Endothelial cell of umbilical vein (primary cell): ENCODE measurements around the gene CIB4. TPM values are rescaled to one million over a fixed set of nuclear protein-coding genes. Genes with fewer than 3 reads are reported as not detected.

Experiments used
- BruUV-seq: library from RNA; stranded (reverse); fragments of 400-500 nt; replicated peaks from 2 replicates; lab custom pipeline; 2021; lab: Mats Ljungman, UMichigan
- CTCF ChIA-PET: fragments of 300-600, 350-600 bp; sonication (Branson Sonifier 250); formaldehyde crosslinking; loops from one replicate; lab custom pipeline; 2021; ENCODE audit warnings: antibody characterized with exemption, inconsistent platforms; lab: Charles Lee
- POLR2A ChIA-PET: fragments of 300-600, 350-600 bp; sonication (Branson Sonifier 250); formaldehyde crosslinking; loops from one replicate; lab custom pipeline; 2021; ENCODE audit warnings: antibody characterized with exemption, inconsistent platforms; lab: Charles Lee
- DNase-seq: peaks from one replicate; pipeline ENCODE4 v3.0.0-alpha.2; 2011; ENCODE audit warnings: low read depth, low spot score
- FAIRE-seq: peaks from 2 replicates; lab custom pipeline; 2011; peaks lifted over from hg19 to GRCh38; lab: Jason Lieb, UNC
- H2AFZ ChIP-seq: 2 replicates; pipeline ENCODE4 v1.6.0; 2012; ENCODE audit warnings: low read depth, low read length, control low read depth, inconsistent platforms
- H3K27ac ChIP-seq: 2 replicates; pipeline ENCODE4 v1.5.1; 2011; ENCODE audit warnings: low read depth, mild to moderate bottlenecking, control low read depth, low read length, moderate library complexity; ENCODE audit not compliant: insufficient read depth
- H3K27me3 ChIP-seq, 2 experiments: 2 replicates each; pipeline versions ENCODE4 v1.6.0 to v1.6.1; 2011; ENCODE audit warnings: low read length in 2 of 2, mixed read lengths in 1 of 2; ENCODE audit not compliant: control insufficient read depth in 2 of 2, insufficient read depth in 2 of 2
- H3K36me3 ChIP-seq, 2 experiments: 2 replicates in 1 of 2; 3 replicates in 1 of 2; pipeline ENCODE4 v1.5.1; 2011; ENCODE audit warnings: low read length in 2 of 2, mild to moderate bottlenecking in 1 of 2, moderate library complexity in 1 of 2; ENCODE audit not compliant: control insufficient read depth in 2 of 2, insufficient read depth in 2 of 2; ENCODE audit errors: extremely low read depth in 1 of 2
- H3K4me1 ChIP-seq: 3 replicates; pipeline ENCODE4 v1.5.1; 2011; ENCODE audit warnings: mild to moderate bottlenecking, low read length; ENCODE audit not compliant: control insufficient read depth, insufficient read depth; ENCODE audit errors: extremely low read depth
- H3K4me2 ChIP-seq: 2 replicates; pipeline ENCODE4 v1.6.1; 2011; ENCODE audit warnings: low read length, control low read depth, mixed read lengths; ENCODE audit not compliant: insufficient read depth
- H3K4me3 ChIP-seq, 3 experiments: fragments of 200-600 bp in 1 of 3; sonication (generic), shearing (Covaris generic) in 1 of 3; replicated peaks in 1 of 3; 2 replicates each; pipeline ENCODE4 v1.5.1; 2011 to 2016; ENCODE audit warnings: control low read depth in 3 of 3, low read length in 3 of 3, mild to moderate bottlenecking in 2 of 3, inconsistent platforms in 1 of 3, low read depth in 1 of 3, moderate library complexity in 1 of 3; ENCODE audit not compliant: insufficient read depth in 1 of 3
- H3K79me2 ChIP-seq: 2 replicates; pipeline ENCODE4 v1.6.0; 2012; ENCODE audit warnings: low read length, inconsistent platforms; ENCODE audit not compliant: control insufficient read depth, insufficient read depth
- H3K9ac ChIP-seq: replicated peaks from 2 replicates; pipeline ENCODE3; 2011; ENCODE audit warnings: low read length, control low read depth; ENCODE audit not compliant: insufficient read depth; ENCODE audit errors: extremely low read depth
- H3K9me1 ChIP-seq: replicated peaks from 3 replicates; pipeline ENCODE4 v1.6.0; 2011; ENCODE audit warnings: mild to moderate bottlenecking, low read length; ENCODE audit not compliant: control insufficient read depth, insufficient read depth; ENCODE audit errors: extremely low read depth
- H3K9me3 ChIP-seq: replicated peaks from 2 replicates; pipeline ENCODE4 v1.5.1; 2012; ENCODE audit warnings: low read length, inconsistent platforms; ENCODE audit not compliant: control insufficient read depth, insufficient read depth
- H4K20me1 ChIP-seq: replicated peaks from 2 replicates; pipeline ENCODE3; 2011; ENCODE audit warnings: mild to moderate bottlenecking, low read length; ENCODE audit not compliant: control insufficient read depth, insufficient read depth; ENCODE audit errors: extremely low read depth
- CTCF ChIP-seq, 2 donors: IDR thresholded peaks; 1 replicate in 1 of 2; 2 replicates in 1 of 2; pipeline ENCODE4 v1.5.1; 2011; ENCODE audit warnings: low read length in 2 of 2, mild to moderate bottlenecking in 2 of 2, moderate library complexity in 2 of 2, control low read depth in 1 of 2, inconsistent platforms in 1 of 2, low read depth in 1 of 2; ENCODE audit not compliant: insufficient read depth in 1 of 2; ENCODE audit errors: extremely low read depth in 1 of 2
- EZH2 ChIP-seq: IDR thresholded peaks from 2 replicates; pipeline ENCODE4 v1.6.1; 2012; ENCODE audit warnings: borderline replicate concordance, low read depth, mild to moderate bottlenecking, moderate library complexity, low read length, inconsistent platforms; ENCODE audit not compliant: severe bottlenecking
- FOS ChIP-seq: IDR thresholded peaks from 2 replicates; pipeline ENCODE4 v1.6.1; 2011; ENCODE audit warnings: mild to moderate bottlenecking, low read length, moderate library complexity, borderline replicate concordance; ENCODE audit not compliant: insufficient read depth
- GATA2 ChIP-seq: IDR thresholded peaks from 2 replicates; pipeline ENCODE4 v1.7.0; 2011; ENCODE audit warnings: low read depth, mild to moderate bottlenecking, moderate library complexity, mixed read lengths, low read length; ENCODE audit not compliant: insufficient read length, insufficient read depth
- JUN ChIP-seq: IDR thresholded peaks from 2 replicates; pipeline ENCODE4 v1.6.1; 2011; ENCODE audit warnings: borderline replicate concordance, low read depth; ENCODE audit not compliant: insufficient read length, insufficient read depth
- MYC ChIP-seq: IDR thresholded peaks from one replicate; pipeline ENCODE4 v1.6.1; 2011; ENCODE audit warnings: mild to moderate bottlenecking, low read depth, low read length
- POLR2A ChIP-seq: IDR thresholded peaks from 2 replicates; pipeline ENCODE4 v1.6.1; 2012; ENCODE audit warnings: low read depth, mild to moderate bottlenecking, control low read depth, low read length
- POLR2AphosphoS5 ChIP-seq: IDR thresholded peaks from 2 replicates; pipeline ENCODE4 v1.6.1; 2012; ENCODE audit warnings: low read depth, mild to moderate bottlenecking, control low read depth, low read length, moderate library complexity; ENCODE audit not compliant: insufficient read depth
- dilution Hi-C: fragments of 300-500 bp; cut with MboI; formaldehyde crosslinking; loops from one replicate; pipeline ENCODE4 v1.15.0; 2019; ENCODE audit warnings: low sequenced_read_pairs; ENCODE audit not compliant: extremely low pct_ligation_motif_present
- intact Hi-C: fragments of 100-400 bp; cut with micrococcal nuclease; formaldehyde crosslinking; loops from one replicate; pipeline ENCODE4 v1.10.0; 2022
- polyA plus RNA-seq, 4 experiments: library from polyadenylated mRNA; depleted of rRNA in 3 of 4; stranded (reverse) in 3 of 4; unstranded in 1 of 4; fragments of >200 nt; gene quantifications; 2 replicates each; pipeline versions ENCODE4 v1.2.1 to v1.2.3, GENCODE V29; 2011 to 2012; ENCODE audit warnings: missing spikeins in 1 of 4
- total RNA-seq: library from RNA; stranded (reverse); gene quantifications from 2 replicates; pipeline ENCODE4 v1.2.3, GENCODE V29; 2021
- TF ChIP-seq, protein P1 (sequence below): IDR thresholded peaks from 2 replicates; pipeline ENCODE4 v1.6.1; 2011; ENCODE audit not compliant: insufficient read depth, insufficient read length

The CIB4 gene
- total and polyA plus RNA-seq, 2 donors (not counting 3 experiments of a cell fraction or from before 2014, with no cell fraction given) = not detected

GRCh38 chr2:26651799-26652198 lies 10.6 kb upstream of the CIB4 start:
- no peaks in the 10 kb centered on the region for H3K9me3 ChIP-seq
- no peaks in the 10 kb centered on the region for H4K20me1 ChIP-seq
- no peak overlapping the region for H3K4me2 ChIP-seq
- no peak for TF ChIP-seq POLR2A
- no peak for TF ChIP-seq CTCF (IDR thresholded peaks at IDR 0.05; ENCODE audit: extremely low read depth in 1 of 2, insufficient read depth in 1 of 2, low read depth in 1 of 2, low read length in 2 of 2)
- no peak for TF ChIP-seq FOS
- TF ChIP-seq, protein P1, sequence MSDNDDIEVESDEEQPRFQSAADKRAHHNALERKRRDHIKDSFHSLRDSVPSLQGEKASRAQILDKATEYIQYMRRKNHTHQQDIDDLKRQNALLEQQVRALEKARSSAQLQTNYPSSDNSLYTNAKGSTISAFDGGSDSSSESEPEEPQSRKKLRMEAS = no peak
- no peak for TF ChIP-seq POLR2AphosphoS5
- no peak for TF ChIP-seq MYC
- TF ChIP-seq JUN = no peak
- TF ChIP-seq GATA2 = no peak
- TF ChIP-seq EZH2 = no peak
- BruUV-seq = no TSS peak
- no peaks in the 10 kb centered on the region for H3K79me2 ChIP-seq
- no peak overlapping the region for H2AFZ ChIP-seq
- ChIA-PET CTCF (interaction anchor here (1.2 to 1.4 kb wide), 2 partner anchors 45 to 82 kb away, joined by 3 to 4 read pairs; no protein-coding TSS in a partner anchor), POLR2A (no interaction called here)
- FAIRE-seq (no peak), DNase-seq (no peak)
- intact Hi-C loops = no loop called here
- no peaks in the 10 kb centered on the region for H3K27me3 ChIP-seq
- no peak overlapping the region for H3K27ac ChIP-seq
- no peak overlapping the region for H3K4me3 ChIP-seq
- no peaks in the 10 kb centered on the region for H3K4me1 ChIP-seq
- no peaks in the 10 kb centered on the region for H3K9me1 ChIP-seq
- dilution Hi-C loops = no loop called here
- H3K36me3 ChIP-seq = no peaks in the 10 kb centered on the region
- no peak overlapping the region for H3K9ac ChIP-seq
